ENCODE results near the gene NBEAL1. TPM values are rescaled to one million over a fixed set of nuclear protein-coding genes. Genes with fewer than 3 reads are reported as not detected.
"Not testable (repeated sequence)": the region's sequence is repeated elsewhere in the genome, so short reads cannot be mapped to it uniquely, and the experiment has no call there.

NBEAL1 gene
- total RNA-seq, 1 donor from 2014 or later, result 66.0 TPM

DNA sequence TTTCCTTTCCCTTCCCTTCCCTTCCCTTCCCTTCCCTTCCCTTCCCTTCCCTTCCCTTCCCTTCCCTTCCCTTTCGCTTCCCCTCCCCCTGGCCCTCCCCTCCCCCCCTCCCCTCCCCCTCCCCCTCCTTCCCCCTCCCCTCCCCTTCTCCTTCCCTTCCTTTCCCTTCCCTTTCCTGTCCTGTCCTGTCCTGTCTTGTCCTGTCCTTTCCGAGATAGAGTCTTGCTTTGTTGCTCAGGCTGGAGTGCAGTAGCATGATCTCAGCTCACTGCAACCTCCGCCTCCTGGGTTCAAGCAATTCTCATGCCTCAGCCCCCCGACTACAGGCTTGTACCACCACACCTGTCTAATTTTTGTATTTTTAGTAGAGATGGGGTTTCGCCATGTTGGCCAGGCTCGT lies 24.5 kb downstream of the NBEAL1 start:
- DNase-seq, result not testable (repeated sequence)

DNA sequence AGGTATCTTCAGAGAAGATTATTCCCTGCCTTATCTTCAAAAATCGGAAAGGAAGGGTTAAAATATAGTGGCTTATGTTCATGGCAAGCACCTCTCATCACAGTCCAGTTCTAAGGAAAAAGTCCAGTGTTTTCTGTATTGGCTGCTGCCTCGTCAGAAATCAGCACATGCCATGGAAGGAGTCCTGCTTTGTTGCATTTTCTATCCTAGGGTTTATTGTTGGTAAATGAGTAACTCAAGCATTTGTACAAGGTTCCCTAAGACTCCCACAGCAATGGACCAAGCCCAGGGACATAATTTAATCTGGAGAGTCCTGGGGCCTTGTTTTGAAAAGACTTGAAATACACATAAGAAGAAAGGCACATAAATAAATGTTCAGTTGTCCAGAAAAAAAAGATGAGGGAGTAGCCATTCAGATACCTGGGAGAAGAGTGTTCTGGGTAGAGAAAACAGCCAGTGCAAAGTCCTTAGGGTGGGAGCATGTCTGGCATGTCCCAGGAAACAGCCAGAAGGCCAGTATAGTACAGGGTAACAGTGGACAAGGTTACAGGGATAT lies 26.4 kb downstream of the NBEAL1 start:
- no peak for DNase-seq

DNA sequence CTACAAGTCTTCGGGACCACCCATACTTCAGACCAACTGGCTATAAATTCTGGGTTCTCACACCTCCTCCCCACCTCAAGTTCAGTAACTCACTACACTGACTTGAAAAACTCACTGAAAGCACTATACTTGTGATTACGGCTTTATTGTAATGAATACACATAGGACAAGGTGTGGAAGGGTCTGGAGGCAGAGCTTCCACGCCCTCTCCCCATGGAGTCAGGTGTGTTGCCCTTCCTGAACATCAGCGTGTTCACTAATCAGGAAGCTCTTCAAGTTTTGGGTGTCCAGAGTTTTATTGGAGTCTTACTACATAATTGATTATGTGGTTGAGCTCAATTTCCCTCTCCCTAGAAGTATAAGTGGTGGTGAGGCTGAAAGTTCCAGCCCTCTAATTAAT lies 27.5 kb downstream of the NBEAL1 start:
- no peak for DNase-seq

DNA sequence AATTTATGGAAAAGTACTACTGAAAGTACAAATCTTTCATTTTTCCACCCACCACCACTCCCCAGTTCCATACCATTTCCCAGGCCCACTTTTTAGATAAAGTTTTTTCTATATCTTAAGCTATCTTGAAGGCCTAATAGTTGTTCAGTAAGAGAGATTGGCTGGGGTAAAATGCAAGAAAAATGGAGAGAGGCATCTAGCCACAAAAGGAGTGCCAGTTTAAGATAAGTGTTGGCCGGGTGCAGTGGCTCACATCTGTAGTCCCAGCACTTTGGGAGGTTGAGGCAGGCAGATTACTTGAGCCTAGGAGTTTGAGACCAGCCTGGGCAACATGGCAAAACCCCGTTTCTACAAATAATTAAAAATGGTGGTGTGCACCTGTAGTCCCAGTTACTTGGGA lies 28.6 kb downstream of the NBEAL1 start:
- no peak for DNase-seq

DNA sequence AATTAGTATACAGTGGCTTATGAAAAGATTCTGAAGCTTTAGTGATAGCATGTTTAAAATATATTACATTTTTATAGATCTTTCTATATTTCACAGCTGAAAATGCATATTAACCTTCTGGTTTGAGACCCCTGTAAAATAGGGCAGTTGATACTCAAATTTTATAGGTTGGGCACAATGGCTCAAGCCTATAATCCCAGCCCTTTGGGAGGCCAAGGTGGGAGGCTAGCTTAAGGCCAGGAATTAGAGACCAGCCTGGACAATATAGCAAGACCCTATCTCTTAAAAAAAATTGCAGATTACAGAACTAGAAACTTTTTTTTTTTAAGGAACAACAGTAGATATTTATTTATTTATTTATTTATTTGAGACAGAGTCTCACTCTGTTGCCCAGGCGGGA lies 31.2 kb downstream of the NBEAL1 start:
- DNase-seq, result no peak

DNA sequence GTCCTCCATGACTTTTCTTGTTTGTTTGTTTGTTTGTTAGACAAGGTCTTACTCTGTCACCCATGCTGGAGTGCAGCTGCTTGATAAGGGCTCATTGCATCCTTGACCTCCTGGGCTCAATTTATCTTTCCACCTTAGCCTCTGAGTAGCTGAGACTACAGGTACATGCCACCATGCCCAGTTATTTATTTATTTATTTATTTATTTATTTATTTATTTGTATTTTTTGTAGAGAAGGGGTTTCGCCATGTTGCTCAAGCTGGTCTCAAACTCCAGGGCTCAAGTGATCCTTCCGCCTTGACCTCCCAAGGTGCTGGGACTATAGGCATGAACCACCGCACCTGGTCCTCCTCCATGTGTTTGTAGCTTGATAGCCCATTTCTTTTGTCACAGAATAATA lies 37.9 kb downstream of the NBEAL1 start:
- DNase-seq, result no peak

DNA sequence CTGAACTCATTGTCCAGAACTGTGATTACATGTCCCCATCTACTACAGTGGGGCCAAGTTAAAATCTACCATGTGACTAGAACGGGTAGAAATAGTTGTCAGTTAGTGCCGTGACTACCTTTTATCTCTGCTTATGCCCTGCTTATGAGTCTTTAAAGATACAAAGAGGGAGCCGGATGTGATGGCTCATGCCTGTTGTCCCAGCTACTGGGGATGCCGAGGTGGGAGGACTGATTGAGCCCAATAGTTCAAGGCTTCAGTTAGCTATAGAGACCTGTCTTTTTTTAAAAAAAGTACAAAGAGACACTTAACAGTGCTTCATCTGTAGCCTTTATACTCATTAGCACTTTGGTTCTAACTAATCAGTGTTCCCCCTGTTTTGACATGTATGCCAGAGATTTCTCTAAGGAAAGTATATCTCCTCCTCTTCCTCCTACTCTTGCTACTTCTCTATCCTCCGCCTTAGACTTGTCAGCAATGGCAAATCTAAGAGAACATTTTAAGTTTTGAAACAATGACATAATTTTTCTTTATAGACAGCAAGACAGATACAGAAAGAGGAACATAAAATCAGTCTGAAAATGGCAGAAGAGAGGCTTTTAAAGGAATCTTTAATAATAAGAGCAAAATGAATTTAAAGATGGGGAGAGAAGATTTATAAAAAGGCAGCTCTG lies 45.0 kb downstream of the NBEAL1 start:
- no peak for DNase-seq

DNA sequence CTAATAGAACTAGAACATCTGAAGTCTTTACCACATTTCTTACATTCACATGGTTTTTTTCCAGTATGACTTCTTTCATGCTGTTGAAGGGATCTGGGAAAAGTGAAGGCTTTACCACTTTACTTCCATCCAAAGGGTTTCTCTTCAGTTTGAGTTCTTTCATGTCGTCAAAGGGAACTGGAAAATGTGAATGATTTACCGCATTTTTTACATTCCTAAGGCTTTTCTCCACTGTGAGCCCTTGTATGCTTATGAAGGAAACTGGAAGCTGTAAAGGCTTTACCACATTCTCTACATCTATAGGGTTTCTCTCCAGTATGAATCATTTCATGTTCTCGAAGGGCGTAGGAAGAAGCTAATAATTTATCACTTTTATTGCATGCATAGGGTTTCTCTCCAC lies 46.7 kb downstream of the NBEAL1 start:
- peak; percentile 18 for DNase-seq

DNA sequence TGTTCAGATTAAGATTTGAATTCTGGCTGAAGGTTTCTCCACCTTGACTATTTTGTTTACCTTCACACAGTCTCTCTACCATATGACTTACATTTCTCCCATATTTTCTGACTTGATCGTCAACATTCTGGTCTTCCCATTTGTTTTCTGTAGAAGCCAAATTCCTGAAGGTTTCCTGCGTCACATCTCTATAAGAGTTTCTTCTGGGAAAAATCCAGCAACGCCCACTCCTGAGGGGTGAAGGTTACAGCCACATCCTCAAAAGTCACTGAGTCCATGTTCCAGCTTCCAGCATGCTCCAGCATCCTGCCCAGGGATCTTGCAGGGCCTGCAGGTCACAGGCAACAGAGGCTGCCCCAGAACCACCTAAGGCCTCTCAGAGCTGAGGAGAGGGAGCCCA lies 47.5 kb downstream of the NBEAL1 start:
- DNase-seq, result no peak

DNA sequence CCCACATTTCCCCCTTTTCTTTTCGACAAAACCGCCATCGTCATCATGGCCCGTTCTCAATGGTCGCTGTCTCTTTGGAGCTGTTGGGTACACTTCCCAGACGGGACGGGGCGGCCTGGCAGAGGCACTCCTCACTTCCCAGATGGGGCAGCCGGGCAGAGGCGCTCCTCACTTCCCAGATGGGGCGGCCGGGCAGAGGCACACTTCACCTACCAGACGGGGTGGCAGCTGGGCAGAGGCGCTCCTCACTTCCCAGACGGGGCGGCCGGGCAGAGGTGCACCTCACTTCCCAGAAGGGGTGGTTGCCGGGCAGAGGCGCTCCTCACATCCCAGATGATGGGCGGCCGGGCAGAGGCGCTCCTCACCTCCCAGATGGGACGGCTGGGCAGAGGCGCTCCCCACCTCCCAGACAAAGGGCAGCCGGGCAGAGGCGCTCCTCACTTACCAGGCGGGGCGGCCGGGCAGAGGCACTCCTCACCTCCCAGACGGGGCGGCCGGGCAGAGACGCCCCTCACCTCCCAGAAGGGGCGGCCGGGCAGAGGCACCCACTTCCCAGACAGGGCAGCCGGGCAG lies 51.9 kb downstream of the NBEAL1 start:
- DNase-seq, result not testable (repeated sequence)

DNA sequence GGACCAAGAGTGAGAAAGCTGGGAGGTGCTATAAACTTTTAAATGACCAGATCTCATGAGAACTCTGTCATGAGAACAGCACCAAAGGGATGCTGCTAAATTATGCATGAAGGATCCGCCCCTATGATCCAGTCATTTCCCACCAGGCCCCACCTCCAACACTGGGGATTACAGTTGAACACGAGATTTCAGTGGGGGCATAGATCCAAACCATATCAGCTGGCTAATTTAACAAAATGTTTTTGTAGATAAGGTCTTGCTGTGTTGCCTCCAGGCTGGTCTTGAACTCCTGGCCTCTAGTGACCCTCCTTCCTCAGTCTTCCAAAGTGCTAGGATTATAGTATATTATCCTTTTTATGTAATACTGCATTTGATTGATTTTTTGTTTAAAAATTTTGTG lies 56.0 kb downstream of the NBEAL1 start:
- no peak for DNase-seq

DNA sequence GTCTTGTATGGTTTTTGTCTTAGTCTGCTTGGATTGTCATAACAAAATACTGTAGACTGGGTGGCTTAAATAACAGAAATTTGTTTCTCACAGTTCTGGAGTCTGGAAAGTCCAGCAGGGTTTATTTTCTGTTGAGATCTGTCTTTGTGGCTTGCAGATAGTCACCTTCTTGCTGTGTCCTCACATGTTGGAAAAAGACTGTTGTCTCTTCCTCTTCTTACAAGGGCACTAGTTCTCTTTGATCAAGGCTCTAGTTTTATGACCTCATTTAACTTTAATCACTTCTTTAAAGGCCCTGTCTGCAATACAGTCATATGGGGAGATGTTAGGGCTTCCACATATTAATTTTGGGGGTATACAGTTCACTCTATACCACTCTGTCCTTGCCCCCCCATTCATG lies 56.5 kb downstream of the NBEAL1 start:
- no peak for DNase-seq

DNA sequence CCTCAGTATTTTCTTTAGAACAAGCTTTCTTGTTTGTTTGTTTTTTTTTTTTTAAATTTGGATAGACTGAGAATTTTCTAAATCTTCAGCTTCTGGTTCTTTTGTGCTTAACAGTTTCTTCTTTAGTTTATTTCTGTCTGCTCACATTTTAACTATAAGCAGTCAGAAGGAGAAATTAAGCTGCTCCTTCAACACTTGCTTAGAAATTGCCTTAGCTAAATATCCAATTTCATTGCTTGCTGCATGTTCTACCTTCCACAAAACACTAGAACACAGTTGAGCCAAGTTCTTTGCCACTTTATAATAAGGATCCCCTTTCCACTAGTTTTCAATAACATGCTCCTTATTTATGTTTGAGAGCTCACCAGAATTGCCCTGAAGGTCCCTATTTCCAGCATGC lies 57.7 kb downstream of the NBEAL1 start:
- DNase-seq, result no peak

DNA sequence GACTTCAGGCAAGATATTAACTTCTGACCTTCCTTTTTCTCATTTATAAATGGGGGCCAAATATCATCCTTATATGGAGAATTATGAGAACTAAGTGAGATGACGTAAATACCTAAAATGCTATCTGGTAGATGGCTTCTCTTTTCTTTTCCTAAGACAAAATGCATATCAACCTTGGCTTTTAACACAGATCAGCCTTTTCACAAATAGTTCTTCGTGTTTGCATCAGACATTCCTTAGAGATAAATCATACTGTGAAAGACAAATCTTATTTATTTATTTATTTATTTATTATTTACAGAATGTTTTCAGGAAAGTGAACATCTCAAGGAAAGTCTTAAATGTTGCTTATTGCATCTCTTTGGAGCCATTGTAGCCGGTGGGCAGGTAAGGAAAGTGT lies 62.8 kb downstream of the NBEAL1 start:
- no peak for DNase-seq

DNA sequence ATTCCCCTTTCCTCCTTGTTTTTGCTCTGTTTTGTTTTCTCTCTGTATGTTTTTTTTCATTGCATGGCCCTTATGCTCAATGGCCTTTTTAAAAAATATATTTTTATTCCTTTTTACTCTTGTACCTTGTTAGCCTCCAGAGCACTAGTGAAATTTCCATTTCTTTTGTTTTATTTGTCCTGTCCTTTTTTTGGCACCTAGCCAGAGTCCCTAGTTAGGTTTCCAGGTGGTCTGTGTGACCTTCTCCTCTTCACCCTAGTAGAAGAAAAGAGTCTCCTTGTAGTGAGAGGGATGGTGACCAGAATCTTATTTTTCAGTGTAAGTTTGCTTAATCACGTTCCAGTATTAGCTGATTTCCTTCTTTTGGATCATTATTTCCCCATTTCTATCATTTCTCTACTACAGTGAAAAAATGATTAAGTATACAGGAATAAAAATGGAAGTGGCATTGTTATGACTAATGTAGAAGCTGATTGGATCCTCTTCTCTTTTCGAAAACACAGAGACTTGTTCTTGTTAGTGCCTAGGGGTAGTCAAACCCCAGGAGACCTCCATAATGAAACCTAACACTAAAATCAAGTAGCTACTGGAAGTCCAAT lies 65.9 kb downstream of the NBEAL1 start:
- DNase-seq, result no peak

DNA sequence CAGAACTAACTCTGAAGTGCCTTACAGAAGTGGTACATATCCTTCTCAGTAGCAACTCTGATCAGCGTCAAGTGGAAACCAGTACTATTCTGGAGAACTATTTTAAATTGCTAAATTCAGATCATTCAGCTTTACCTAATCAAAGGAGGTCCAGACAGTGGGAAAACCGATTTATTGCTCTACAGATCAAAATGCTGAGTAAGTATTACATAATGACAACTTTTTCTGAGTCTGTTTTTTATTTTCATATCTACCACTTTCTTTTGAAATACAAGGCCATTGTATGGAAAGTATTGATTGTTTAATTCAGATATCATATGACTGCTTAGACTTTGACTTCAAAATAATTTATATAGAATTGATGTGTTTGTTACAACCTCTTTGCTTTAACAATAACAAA lies 68.7 kb downstream of the NBEAL1 start:
- DNase-seq, result no peak

DNA sequence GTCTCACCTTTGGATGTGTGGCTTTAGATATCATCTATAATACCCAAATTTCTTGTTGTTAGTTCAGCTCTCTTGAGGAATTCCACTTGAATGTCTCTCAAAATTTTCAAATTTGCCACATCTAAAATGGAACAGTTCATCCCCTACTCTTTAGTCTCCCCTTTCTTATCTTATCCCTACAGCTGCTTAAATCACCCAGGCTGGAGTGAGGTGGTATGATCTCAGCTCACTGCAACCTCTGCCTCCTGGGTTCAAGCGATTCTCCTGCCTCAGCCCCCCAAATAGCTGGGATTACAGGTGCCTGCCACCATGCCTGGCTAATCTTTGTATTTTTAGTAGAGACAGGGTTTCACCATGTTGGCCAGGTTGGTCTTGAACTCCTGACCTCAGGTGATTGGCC lies 71.7 kb downstream of the NBEAL1 start:
- not testable (repeated sequence) for DNase-seq

DNA sequence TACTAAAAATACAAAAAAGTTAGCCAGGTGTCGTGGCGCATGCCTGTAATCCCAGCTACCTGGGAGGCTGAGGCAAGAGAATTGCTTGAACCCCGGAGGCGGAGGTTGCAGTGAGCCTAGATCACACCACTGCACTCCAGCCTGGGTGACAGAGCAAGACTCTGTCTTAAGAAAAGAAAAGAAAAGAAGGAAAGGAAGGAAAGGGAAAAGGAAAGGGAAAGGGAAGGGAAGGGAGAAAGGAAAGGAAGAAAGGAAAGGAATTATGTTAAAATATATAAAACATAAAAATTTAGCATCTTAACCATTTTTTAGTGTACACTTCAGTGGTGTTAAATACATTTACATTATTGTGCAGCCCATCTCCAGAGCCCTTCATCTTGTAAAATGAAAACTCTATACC lies 76.0 kb downstream of the NBEAL1 start:
- DNase-seq, result not testable (repeated sequence)

DNA sequence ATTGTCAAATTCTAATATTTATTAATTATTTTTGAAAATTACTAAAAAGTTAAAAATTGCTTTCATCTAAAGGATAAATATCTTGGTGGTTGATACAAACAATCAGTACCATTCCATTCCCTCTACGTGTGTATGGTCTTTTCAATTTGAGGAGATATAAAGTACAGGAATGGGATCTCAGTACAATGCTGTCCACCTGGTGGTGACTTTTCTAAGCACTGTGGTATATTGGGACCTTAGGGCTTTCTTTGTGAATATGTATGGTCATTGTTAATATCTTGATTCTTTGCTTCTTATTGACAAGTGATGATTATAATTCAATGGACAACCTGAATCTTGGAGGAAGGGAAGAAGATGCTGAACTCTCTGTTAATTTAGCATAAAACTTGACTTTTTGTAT lies 83.1 kb downstream of the NBEAL1 start:
- DNase-seq, result no peak

DNA sequence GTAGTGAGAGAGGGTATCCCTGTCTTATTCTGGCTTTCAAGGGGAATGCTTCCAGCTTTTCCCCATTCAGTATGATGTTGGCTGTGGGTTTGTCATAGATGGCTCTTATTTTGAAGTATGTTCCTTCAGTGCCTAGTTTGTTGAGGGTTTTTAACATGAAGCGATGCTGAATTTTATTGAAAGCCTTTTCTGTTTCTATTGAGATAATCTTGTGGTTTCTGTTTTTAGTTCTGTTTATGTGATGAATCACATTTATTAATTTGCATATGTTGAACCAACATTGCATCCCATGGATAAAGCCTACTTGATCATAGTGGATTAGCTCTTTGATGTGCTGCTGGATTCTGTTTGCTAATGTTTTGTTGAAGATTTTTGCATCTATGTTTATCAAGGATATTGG lies 87.7 kb downstream of the NBEAL1 start:
- not testable (repeated sequence) for DNase-seq

DNA sequence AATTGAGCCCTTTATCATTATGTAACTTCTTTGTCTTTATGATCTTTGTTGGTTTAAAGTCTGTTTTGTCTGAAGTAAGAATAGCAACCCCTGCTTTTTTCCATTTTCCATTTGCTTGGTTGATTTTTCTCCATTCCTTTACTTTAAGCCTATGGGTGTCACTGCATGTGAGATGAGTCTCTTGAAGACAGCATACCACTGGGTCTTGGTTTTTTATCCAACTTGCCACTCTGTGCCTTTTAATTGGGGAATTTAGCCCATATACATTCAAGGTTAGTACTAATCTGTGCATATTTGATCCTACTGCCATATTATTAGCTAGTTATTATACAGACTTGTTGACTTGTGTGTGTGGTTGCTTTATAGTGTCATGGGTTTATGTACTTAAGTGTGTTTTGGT lies 89.6 kb downstream of the NBEAL1 start:
- no peak for DNase-seq

DNA sequence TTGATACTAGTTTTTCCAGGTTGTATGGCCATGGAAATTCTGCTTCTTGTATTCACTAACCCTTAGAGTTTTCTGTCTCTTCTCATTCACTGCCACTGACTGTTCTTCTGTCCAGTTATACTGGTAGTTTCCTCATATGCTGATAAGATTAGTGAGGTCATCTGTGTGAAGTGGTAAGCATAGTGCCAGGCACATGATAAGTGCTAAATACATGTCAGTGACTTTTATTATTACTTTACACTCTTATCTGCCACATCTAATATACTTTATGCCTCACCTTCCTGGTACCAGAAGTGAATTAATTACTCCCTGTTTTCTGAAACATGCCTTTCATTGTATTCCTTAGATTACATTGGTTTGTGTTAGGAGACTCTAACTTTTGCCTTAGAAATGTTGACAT lies 91.3 kb downstream of the NBEAL1 start:
- no peak for DNase-seq

DNA sequence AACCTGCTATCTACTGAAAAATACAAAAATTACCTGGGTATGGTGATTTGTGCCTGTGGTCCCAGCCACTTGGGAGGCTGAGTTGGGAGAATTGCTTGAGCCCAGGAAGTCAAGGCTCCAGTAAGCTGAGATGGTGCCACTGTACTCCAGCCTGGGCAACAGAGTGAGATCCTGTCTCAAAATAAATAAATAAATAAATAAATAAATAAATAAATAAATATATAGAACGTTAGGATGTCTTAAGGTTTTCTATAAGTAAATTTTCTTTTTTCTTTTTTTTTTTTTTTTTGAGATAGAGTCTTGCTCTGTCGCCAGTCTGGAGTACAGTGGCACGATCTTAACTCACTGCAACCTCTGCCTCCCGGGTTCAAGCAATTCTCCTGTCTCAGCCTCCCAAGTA lies 95.8 kb downstream of the NBEAL1 start:
- DNase-seq, result not testable (repeated sequence)

DNA sequence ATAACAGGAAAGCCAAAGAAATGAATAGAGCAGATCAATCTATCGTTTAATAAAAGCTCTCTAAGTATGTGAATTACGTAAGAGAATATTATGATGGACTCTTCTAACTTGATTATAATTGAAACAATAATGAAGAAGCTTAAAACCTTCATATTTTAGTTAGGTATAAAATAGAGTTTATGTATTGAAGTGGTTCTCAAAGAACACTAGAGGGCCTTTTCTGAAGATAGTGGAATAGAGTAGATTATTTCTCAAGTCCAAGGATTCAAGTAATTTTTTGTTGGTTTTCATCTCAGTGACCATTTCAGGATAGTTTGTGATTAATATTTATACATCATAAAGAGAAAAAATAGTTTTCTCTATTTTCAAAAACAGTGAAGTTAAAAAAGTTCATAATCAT lies 97.7 kb downstream of the NBEAL1 start:
- DNase-seq, result no peak
